ENCODE results near the gene OR2A14.
"Not testable (repeated sequence)": the region's sequence is repeated elsewhere in the genome, so short reads cannot be mapped to it uniquely, and the experiment has no call there.

Gene OR2A14

GRCh38 chr7:144158861-144159260, 35.9 kb downstream of the OR2A14 start:
- no peak for DNase-seq

- no peak for DNase-seq
These were observed 41.8 kb downstream of the OR2A14 start for GRCh38 chr7:144164784-144165183.

GRCh38 chr7:144171594-144172350, 48.8 kb downstream of the OR2A14 start:
- not testable (repeated sequence) for DNase-seq

GRCh38 chr7:144174613-144175012, 51.6 kb downstream of the OR2A14 start:
- DNase-seq: no peak

- not testable (repeated sequence) for DNase-seq
These were observed 55.6 kb downstream of the OR2A14 start for GRCh38 chr7:144178380-144179164.

GRCh38 chr7:144179165-144179479, 56.1 kb downstream of the OR2A14 start:
- DNase-seq: not testable (repeated sequence)

Data from activated gamma-delta T cell (primary cell).